Stomach (tissue), 9 donors: Measurements from ENCODE around the gene NOS3. TPM values are rescaled to one million over a fixed set of nuclear protein-coding genes. Genes with fewer than 3 reads are reported as not detected.

ENCODE experiments used
- DNase-seq, 2 donors: peaks; one replicate each; pipeline versions ENCODE4 v3.0.0 to v3.0.0-alpha.2; 2013 to 2019
- H3K27ac ChIP-seq, 5 donors: fragments of 200-600 bp in 4 of 5; sonication (generic) in 4 of 5; one replicate each; pipeline ENCODE4 v1.5.1; 2013 to 2019; ENCODE audit warnings: mild to moderate bottlenecking in 1 of 5, moderate library complexity in 1 of 5
- H3K27me3 ChIP-seq, 3 donors: fragments of 200-600 bp; sonication (generic); one replicate each; pipeline ENCODE4 v1.5.1; 2017 to 2019; ENCODE audit warnings: mixed run types in 1 of 3
- H3K36me3 ChIP-seq, 4 donors: fragments of 200-600 bp; sonication (generic); 1 replicate in 3 of 4; 2 replicates in 1 of 4; pipeline ENCODE4 v1.5.1; 2016 to 2019
- H3K4me1 ChIP-seq, 4 donors: fragments of 200-600 bp; sonication (generic); one replicate each; pipeline ENCODE4 v1.5.1; 2016 to 2019
- H3K4me3 ChIP-seq, 4 donors: fragments of 200-600 bp; sonication (generic) in 3 of 4; one replicate each; pipeline ENCODE4 v1.5.1; 2016 to 2019; ENCODE audit warnings: mild to moderate bottlenecking in 1 of 4
- H3K9me3 ChIP-seq, 4 donors: fragments of 200-600 bp; sonication (generic); one replicate each; pipeline ENCODE4 v1.5.1; 2016 to 2019
- EP300 ChIP-seq: sonication (generic); formaldehyde crosslinking; IDR thresholded peaks from one replicate; pipeline ENCODE4 v1.6.1; 2017; ENCODE audit warnings: antibody characterized with exemption
- POLR2A ChIP-seq, 4 donors: fragments of 450-650 bp; IDR thresholded peaks; one replicate each; pipeline ENCODE4 v1.6.1; 2016; ENCODE audit warnings: antibody characterized with exemption in 4 of 4, control low read depth in 2 of 4, mild to moderate bottlenecking in 1 of 4, moderate library complexity in 1 of 4
- POLR2AphosphoS5 ChIP-seq, 3 donors: sonication (generic); formaldehyde crosslinking; IDR thresholded peaks; one replicate each; pipeline ENCODE4 v1.6.1; 2016; ENCODE audit warnings: antibody characterized with exemption in 3 of 3
- WGBS, 5 donors: extraction: QIAGEN DNeasy Blood & Tissue Kit in 3 of 5; methylation state at CpG; one replicate each; pipeline versions ENCODE4 v1.1.5 to v1.1.7; 2013 to 2018; 5-methylcytosine and 5-hydroxymethylcytosine counted together
- intact Hi-C: fragments of 100-400 bp; cut with DNase I; formaldehyde crosslinking; loops from one replicate; pipeline ENCODE4 v1.15.1; 2023; ENCODE audit warnings: low total_unique reads
- polyA plus RNA-seq, 3 donors: library from polyadenylated mRNA; stranded (reverse); fragments of 200-250 nt; gene quantifications; one replicate each; pipeline ENCODE4 v1.2.3, GENCODE V29; 2013
- total RNA-seq, 5 donors: library from RNA; depleted of rRNA; stranded (reverse); fragments of >200 nt; gene quantifications; one replicate each; pipeline versions ENCODE4 v1.1.0 to v1.2.3, GENCODE V29; 2014 to 2016
- TF ChIP-seq, protein P1 (sequence below), 7 experiments: fragments of 450-650 bp in 4 of 7; fragments of 200-600 bp in 3 of 7; sonication (generic) in 3 of 7; IDR thresholded peaks; one replicate each; pipeline ENCODE4 v1.5.1; 2016 to 2019; ENCODE audit warnings: antibody characterized with exemption in 7 of 7, control low read depth in 2 of 7, mild to moderate bottlenecking in 1 of 7
- donor health status: healthy with polysubstance abuse.
- donor health status: Bipolar disorder and iron deficiency.
- donor health status: healthy.

NOS3 gene
- total and polyA plus RNA-seq, 8 donors, result 2.5 to 45.1 (median 7.5) TPM

DNA sequence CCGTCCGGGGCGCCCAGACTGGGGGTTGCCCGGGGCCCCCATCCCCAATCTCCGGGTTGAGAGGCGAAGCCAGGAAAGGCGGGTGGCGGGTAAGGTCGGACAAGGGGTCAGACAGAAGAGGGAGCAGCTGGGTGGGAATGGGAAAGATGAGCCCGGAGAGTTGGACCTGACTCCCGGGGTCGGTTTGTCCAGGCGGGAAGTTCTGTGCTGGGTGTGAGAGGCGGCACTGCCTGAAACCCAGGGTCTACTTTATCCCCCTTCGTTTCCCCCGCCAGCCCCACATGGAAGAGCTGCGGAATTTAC, 69.2 kb downstream of the NOS3 start:
- 1 to 4% (median 2%) methylated on average over 10 to 17 of the region's 17 CpGs for WGBS, 5 donors
- Histone ChIP-seq H3K36me3 (peaks cover 12 to 18% (median 14%) of the 10 kb centered on the region in 4 donors), H3K27me3 (no peaks in the 10 kb centered on the region), H3K9me3 (no peaks in the 10 kb centered on the region), H3K4me3 (peak overlapping the region; percentile 69 to 94 (median 82)), H3K27ac (peak overlapping the region; percentile 91 to 97 (median 96)), H3K4me1 (peaks cover 55 to 74% (median 64%) of the 10 kb centered on the region in 4 donors)
- no peak for DNase-seq
- intact Hi-C loops, result loop anchor here (10.0 kb wide), 1 partner anchor 55 kb away; no protein-coding TSS in a partner anchor
- TF ChIP-seq, protein P1, sequence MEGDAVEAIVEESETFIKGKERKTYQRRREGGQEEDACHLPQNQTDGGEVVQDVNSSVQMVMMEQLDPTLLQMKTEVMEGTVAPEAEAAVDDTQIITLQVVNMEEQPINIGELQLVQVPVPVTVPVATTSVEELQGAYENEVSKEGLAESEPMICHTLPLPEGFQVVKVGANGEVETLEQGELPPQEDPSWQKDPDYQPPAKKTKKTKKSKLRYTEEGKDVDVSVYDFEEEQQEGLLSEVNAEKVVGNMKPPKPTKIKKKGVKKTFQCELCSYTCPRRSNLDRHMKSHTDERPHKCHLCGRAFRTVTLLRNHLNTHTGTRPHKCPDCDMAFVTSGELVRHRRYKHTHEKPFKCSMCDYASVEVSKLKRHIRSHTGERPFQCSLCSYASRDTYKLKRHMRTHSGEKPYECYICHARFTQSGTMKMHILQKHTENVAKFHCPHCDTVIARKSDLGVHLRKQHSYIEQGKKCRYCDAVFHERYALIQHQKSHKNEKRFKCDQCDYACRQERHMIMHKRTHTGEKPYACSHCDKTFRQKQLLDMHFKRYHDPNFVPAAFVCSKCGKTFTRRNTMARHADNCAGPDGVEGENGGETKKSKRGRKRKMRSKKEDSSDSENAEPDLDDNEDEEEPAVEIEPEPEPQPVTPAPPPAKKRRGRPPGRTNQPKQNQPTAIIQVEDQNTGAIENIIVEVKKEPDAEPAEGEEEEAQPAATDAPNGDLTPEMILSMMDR (IDR thresholded peaks at IDR 0.05), result peak in 1 of 7 experiments; percentile 1
- no peak for TF ChIP-seq EP300

DNA sequence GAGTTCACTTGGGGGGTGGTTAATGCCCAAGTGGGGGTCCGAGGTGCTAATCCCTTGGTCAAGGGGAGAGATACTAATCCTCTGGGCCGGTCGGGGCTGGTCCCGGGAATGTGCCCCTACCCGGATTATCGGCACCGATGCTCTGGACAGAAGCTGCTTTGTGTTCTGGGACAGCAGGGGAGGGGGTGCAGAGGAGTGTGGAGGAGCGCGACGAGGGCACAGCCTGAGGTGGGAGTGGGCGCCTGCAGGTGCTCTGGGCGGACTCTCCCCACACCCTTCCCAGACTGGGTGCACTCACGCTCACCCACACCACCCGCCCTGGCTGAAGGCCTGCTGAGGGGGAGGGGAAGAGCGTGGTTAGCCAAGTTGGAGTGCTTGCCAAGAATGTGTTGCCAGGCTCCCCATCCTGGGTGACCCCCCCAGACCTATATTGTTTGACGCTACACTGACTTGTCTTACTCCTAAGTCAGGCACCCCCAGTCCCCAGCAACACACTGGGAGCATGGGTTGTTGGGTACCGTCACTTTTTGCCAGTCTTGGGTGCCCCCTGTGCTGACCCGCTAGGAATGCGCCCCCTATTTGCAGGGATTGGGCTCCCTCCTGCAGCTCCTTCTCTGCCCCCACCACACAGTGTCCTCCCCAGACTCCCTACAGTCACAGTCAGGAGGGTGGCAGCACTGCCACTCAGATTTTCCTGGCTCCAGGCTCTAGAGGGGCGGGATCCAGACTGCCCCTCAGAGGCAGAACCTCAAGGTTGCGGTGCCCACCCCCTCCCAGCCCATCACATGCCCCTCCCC, 69.8 kb downstream of the NOS3 start:
- H3K27ac ChIP-seq, result peak overlapping the region; percentile 91 to 97 (median 96)
- peak overlapping the region; percentile 69 to 94 (median 82) for H3K4me3 ChIP-seq
- H3K4me1 ChIP-seq, result peaks cover 55 to 78% (median 65%) of the 10 kb centered on the region in 4 donors
- DNase-seq, result peak; percentile 64 to 77
- no peaks in the 10 kb centered on the region for H3K27me3 ChIP-seq
- peaks cover 17 to 23% (median 19%) of the 10 kb centered on the region in 4 donors for H3K36me3 ChIP-seq
- intact Hi-C loops, result loop anchor here (10.0 kb wide), 1 partner anchor 54 kb away; no protein-coding TSS in a partner anchor
- H3K9me3 ChIP-seq, result no peaks in the 10 kb centered on the region
- TF ChIP-seq POLR2AphosphoS5 (IDR thresholded peaks at IDR 0.05) (peak in 2 of 3 donors; percentile 10 to 59), EP300 (no peak)
- WGBS, 5 donors, result 7 to 10% (median 8%) methylated on average over 17 to 21 of the region's 21 CpGs

DNA sequence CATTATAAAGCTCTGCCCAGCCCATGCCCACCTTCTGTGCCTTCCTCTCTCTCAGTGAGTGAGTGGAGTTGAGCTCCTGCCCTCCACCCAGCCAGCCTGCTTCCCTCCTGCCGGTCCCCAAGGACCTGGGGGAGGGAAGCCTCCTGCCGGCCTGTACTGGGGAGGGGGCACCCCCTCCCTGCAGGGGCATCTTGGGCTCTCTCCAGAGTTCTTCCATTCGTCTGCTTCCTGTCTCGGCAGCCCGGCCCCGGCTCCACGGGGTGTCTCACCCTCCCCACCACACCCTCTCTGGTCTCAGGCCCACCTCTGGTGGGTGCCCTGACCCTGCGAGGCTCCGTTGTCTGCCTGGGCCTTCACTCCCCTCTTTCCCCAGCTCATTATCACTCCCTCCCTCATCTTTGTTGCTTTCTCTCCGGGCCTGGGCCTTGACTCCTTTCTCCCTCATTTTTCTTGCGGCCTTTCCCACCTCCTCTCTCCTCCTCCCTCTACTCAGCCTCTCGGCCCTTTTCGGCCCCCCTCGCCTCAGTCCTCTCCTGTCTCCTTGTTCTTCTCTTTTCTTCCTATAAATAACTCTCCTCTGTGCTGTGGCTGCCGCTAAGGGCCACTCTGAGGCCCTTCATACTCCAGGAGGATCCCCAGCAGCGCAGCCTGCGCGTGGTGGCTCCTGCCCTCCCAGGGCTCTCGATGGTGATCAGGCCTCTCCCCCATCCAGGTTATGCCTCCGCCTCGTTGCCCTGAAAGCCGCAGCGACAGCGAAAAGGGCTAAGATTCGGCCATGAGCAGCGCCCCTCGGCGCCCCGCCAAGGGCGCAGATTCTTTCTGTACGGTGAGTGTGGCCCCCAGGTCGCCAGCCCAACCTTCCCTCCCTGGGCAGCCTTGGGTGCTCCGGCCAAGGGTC, 70.6 kb downstream of the NOS3 start:
- peak overlapping the region; percentile 91 to 97 (median 96) for H3K27ac ChIP-seq
- WGBS, 5 donors, result 55 to 66% (median 57%) methylated on average over 31 to 33 of the region's 33 CpGs
- peaks cover 25 to 32% (median 28%) of the 10 kb centered on the region in 4 donors for H3K36me3 ChIP-seq
- H3K4me3 ChIP-seq, result peak overlapping the region; percentile 69 to 94 (median 82)
- H3K27me3 ChIP-seq, result no peaks in the 10 kb centered on the region
- no peaks in the 10 kb centered on the region for H3K9me3 ChIP-seq
- H3K4me1 ChIP-seq, result peaks cover 55 to 76% (median 64%) of the 10 kb centered on the region in 4 donors
- DNase-seq, result no peak
- intact Hi-C loops, result loop anchor here (10.0 kb wide), 1 partner anchor 53 kb away; no protein-coding TSS in a partner anchor
- TF ChIP-seq EP300, result no peak
- TF ChIP-seq, protein P1 (IDR thresholded peaks at IDR 0.05), result no peak
- no peak for TF ChIP-seq POLR2AphosphoS5 (IDR thresholded peaks at IDR 0.05)
- TF ChIP-seq POLR2A (IDR thresholded peaks at IDR 0.05), result no peak

DNA sequence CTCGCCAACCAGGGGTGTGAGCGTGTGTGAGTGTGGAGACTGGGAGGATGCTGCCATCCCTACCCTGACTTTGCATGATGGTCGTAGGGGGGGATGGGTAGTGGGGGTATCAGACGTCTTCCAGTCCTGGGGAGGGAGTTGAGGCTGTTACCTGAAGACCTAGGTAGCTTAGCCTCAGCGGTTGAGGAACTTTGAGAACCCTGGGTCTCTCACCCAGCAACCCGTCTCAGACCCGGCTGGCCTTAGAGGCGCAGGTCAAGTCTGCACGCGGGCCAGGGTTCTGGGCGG, 71.2 kb downstream of the NOS3 start:
- H3K27me3 ChIP-seq, result no peaks in the 10 kb centered on the region
- peak overlapping the region; percentile 91 to 97 (median 96) for H3K27ac ChIP-seq
- H3K9me3 ChIP-seq, result no peaks in the 10 kb centered on the region
- H3K4me3 ChIP-seq, result peak overlapping the region in 3 of 4 donors; percentile 37 to 94 (median 69)
- peaks cover 31 to 38% (median 34%) of the 10 kb centered on the region in 4 donors for H3K36me3 ChIP-seq
- no peak for TF ChIP-seq POLR2AphosphoS5 (IDR thresholded peaks at IDR 0.05)
- no peak for TF ChIP-seq POLR2A (IDR thresholded peaks at IDR 0.05)
- TF ChIP-seq EP300, result no peak
- TF ChIP-seq, protein P1 (IDR thresholded peaks at IDR 0.05), result no peak
- DNase-seq, result no peak
- intact Hi-C loops, result loop anchor here (10.0 kb wide), 1 partner anchor 53 kb away; no protein-coding TSS in a partner anchor
- 34 to 58% (median 36%) methylated on average over 5 to 11 of the region's 11 CpGs for WGBS, 5 donors
- peaks cover 50 to 70% (median 58%) of the 10 kb centered on the region in 4 donors for H3K4me1 ChIP-seq
